ENCODE results near the gene ERBB4.

GRCh38 chr2:212484563-212485080, 54.0 kb downstream of the ERBB4 start:
- TF ChIP-seq SIX5 (IDR thresholded peaks at IDR 0.05; ENCODE audit: low read depth, low read length, severe bottlenecking) (no peak), CREB1 (IDR thresholded peaks at IDR 0.05; ENCODE audit: low read depth) (no peak), POLR2A (IDR thresholded peaks at IDR 0.05; ENCODE audit: low read depth, low read length) (no peak), CBX3 (IDR thresholded peaks at IDR 0.05; ENCODE audit: borderline replicate concordance, low read depth) (no peak), YBX1 (IDR thresholded peaks at IDR 0.05) (no peak), ZZZ3 (IDR thresholded peaks at IDR 0.05; ENCODE audit: control insufficient read depth, insufficient read length, low read depth) (no peak), RBBP5 (conservative IDR thresholded peaks at IDR 0.05) (no peak), MAX (IDR thresholded peaks at IDR 0.05; ENCODE audit: low read depth, low read length) (no peak)
